HUES48 (cell line): ENCODE results near the gene CMTM4.
"Not testable (repeated sequence)": the region's sequence is repeated elsewhere in the genome, so short reads cannot be mapped to it uniquely, and the experiment has no call there.

Source experiments
- H3K27ac ChIP-seq: one replicate; pipeline ENCODE4 v1.7.0; 2013; ENCODE audit warnings: low read depth, low read length, inconsistent platforms
- H3K27me3 ChIP-seq: 2 replicates; pipeline ENCODE4 v1.6.1; 2013; ENCODE audit warnings: mild to moderate bottlenecking, low read length; ENCODE audit not compliant: control insufficient read depth, insufficient read depth
- H3K36me3 ChIP-seq: 2 replicates; pipeline ENCODE4 v1.6.1; 2013; ENCODE audit warnings: low read length; ENCODE audit not compliant: control insufficient read depth, insufficient read depth
- H3K4me1 ChIP-seq: 2 replicates; pipeline ENCODE4 v1.6.1; 2013; ENCODE audit warnings: mild to moderate bottlenecking, low read length; ENCODE audit not compliant: control insufficient read depth, insufficient read depth
- H3K4me3 ChIP-seq: 2 replicates; pipeline ENCODE4 v1.5.1; 2013; ENCODE audit warnings: mild to moderate bottlenecking, low read depth, low read length
- H3K9ac ChIP-seq: 2 replicates; pipeline ENCODE4 v1.6.1; 2013; ENCODE audit warnings: mild to moderate bottlenecking, low read depth, low read length, moderate library complexity
- H3K9me3 ChIP-seq: 2 replicates; pipeline ENCODE4 v1.6.1; 2013; ENCODE audit warnings: low read length; ENCODE audit not compliant: control insufficient read depth, insufficient read depth

The CMTM4 gene

GRCh38 chr16:66673691-66674090 is 22.9 kb downstream of the CMTM4 start:
- no peak overlapping the region for H3K9ac ChIP-seq
- H3K36me3 ChIP-seq: peaks cover 8% of the 10 kb centered on the region; the same call in 1 of the 2 replicates
- H3K27me3 ChIP-seq: no peaks in the 10 kb centered on the region
- 0 out of 2 replicates have a peak, but pooled peaks cover 3% of the 10 kb centered on the region for H3K4me1 ChIP-seq
- no peak overlapping the region for H3K27ac ChIP-seq
- no peak overlapping the region for H3K4me3 ChIP-seq
- no peaks in the 10 kb centered on the region for H3K9me3 ChIP-seq

- Histone ChIP-seq H3K4me1 (no peaks in the 10 kb centered on the region), H3K27ac (no peak overlapping the region), H3K27me3 (no peaks in the 10 kb centered on the region), H3K9ac (no peak overlapping the region), H3K4me3 (no peak overlapping the region), H3K9me3 (no peaks in the 10 kb centered on the region), H3K36me3 (no peaks in the 10 kb centered on the region)
These were observed 25.7 kb downstream of the CMTM4 start for GRCh38 chr16:66670691-66671388.

- H3K4me1 ChIP-seq: no peaks in the 10 kb centered on the region
- no peak overlapping the region for H3K27ac ChIP-seq
- H3K36me3 ChIP-seq: no peaks in the 10 kb centered on the region; the same call in 1 of the 2 replicates
These were observed 27.6 kb downstream of the CMTM4 start for GRCh38 chr16:66668777-66669444.

GRCh38 chr16:66667944-66668343 is 28.6 kb downstream of the CMTM4 start:
- H3K27ac ChIP-seq: no peak overlapping the region
- H3K36me3 ChIP-seq: no peaks in the 10 kb centered on the region; the same call in 1 of the 2 replicates
- no peaks in the 10 kb centered on the region for H3K9me3 ChIP-seq
- no peak overlapping the region for H3K4me3 ChIP-seq
- H3K9ac ChIP-seq: no peak overlapping the region
- no peaks in the 10 kb centered on the region for H3K27me3 ChIP-seq
- H3K4me1 ChIP-seq: peaks cover 3% of the 10 kb centered on the region; the same call in 1 of the 2 replicates

More at GRCh38 chr16:66668777-66669444, 27.6 kb downstream of the CMTM4 start:
- Histone ChIP-seq H3K9ac (no peak overlapping the region), H3K27me3 (no peaks in the 10 kb centered on the region), H3K9me3 (no peaks in the 10 kb centered on the region), H3K4me3 (no peak overlapping the region)

- Histone ChIP-seq H3K4me3 (no peak overlapping the region), H3K36me3 (no peaks in the 10 kb centered on the region; the same call in 1 of the 2 replicates), H3K27me3 (no peaks in the 10 kb centered on the region), H3K9me3 (no peaks in the 10 kb centered on the region), H3K27ac (no peak overlapping the region), H3K9ac (no peak overlapping the region), H3K4me1 (peaks cover 21% of the 10 kb centered on the region)
These were observed 33.9 kb downstream of the CMTM4 start for GRCh38 chr16:66662445-66663194.

GRCh38 chr16:66661671-66662346 is 34.7 kb downstream of the CMTM4 start:
- not testable (repeated sequence) for H3K36me3 ChIP-seq, H3K4me3 ChIP-seq, H3K27me3 ChIP-seq, H3K9me3 ChIP-seq, H3K9ac ChIP-seq, H3K27ac ChIP-seq
- H3K4me1 ChIP-seq: peaks cover 21% of the 10 kb centered on the region

GRCh38 chr16:66661210-66661560 is 35.4 kb downstream of the CMTM4 start:
- H3K9ac ChIP-seq: no peak overlapping the region
- H3K36me3 ChIP-seq: no peaks in the 10 kb centered on the region; the same call in 1 of the 2 replicates
- no peak overlapping the region for H3K4me3 ChIP-seq
- no peaks in the 10 kb centered on the region for H3K27me3 ChIP-seq
- peaks cover 21% of the 10 kb centered on the region for H3K4me1 ChIP-seq
- peak overlapping the region; percentile 74 for H3K27ac ChIP-seq
- H3K9me3 ChIP-seq: no peaks in the 10 kb centered on the region

GRCh38 chr16:66660422-66661209 is 35.9 kb downstream of the CMTM4 start:
- no peak overlapping the region for H3K9ac ChIP-seq
- peak overlapping the region; percentile 74 for H3K27ac ChIP-seq
- no peaks in the 10 kb centered on the region for H3K9me3 ChIP-seq
- H3K27me3 ChIP-seq: no peaks in the 10 kb centered on the region
- no peak overlapping the region for H3K4me3 ChIP-seq
- peaks cover 21% of the 10 kb centered on the region for H3K4me1 ChIP-seq
- H3K36me3 ChIP-seq: no peaks in the 10 kb centered on the region; the same call in 1 of the 2 replicates

- no peaks in the 10 kb centered on the region for H3K27me3 ChIP-seq
- H3K36me3 ChIP-seq: no peaks in the 10 kb centered on the region
- no peak overlapping the region for H3K9ac ChIP-seq
- H3K4me3 ChIP-seq: no peak overlapping the region
- peaks cover 21% of the 10 kb centered on the region for H3K4me1 ChIP-seq
- no peak overlapping the region for H3K27ac ChIP-seq
- H3K9me3 ChIP-seq: no peaks in the 10 kb centered on the region
These were observed 37.7 kb downstream of the CMTM4 start for GRCh38 chr16:66658860-66659190.

GRCh38 chr16:66658143-66658859 is 38.2 kb downstream of the CMTM4 start:
- Histone ChIP-seq H3K27me3 (no peaks in the 10 kb centered on the region), H3K9ac (no peak overlapping the region)

More at GRCh38 chr16:66658143-66658859, 38.2 kb downstream of the CMTM4 start:
- Histone ChIP-seq H3K9me3 (no peaks in the 10 kb centered on the region), H3K4me1 (peaks cover 21% of the 10 kb centered on the region), H3K27ac (no peak overlapping the region), H3K4me3 (no peak overlapping the region), H3K36me3 (no peaks in the 10 kb centered on the region)
